ENCODE results near the gene ALDH1A2.

- no peak for TF ChIP-seq CTCF (IDR thresholded peaks at IDR 0.05)
- no peak for TF ChIP-seq POLR2A (IDR thresholded peaks at IDR 0.05)
- no peak for TF ChIP-seq POLR2AphosphoS5 (IDR thresholded peaks at IDR 0.05)
- no peak for TF ChIP-seq EP300 (IDR thresholded peaks at IDR 0.05)
Measured at GRCh38 chr15:57993409-57994145, 71.9 kb downstream of the ALDH1A2 start.
